ENCODE measurements around the gene RAP2A.

Gene RAP2A

DNA sequence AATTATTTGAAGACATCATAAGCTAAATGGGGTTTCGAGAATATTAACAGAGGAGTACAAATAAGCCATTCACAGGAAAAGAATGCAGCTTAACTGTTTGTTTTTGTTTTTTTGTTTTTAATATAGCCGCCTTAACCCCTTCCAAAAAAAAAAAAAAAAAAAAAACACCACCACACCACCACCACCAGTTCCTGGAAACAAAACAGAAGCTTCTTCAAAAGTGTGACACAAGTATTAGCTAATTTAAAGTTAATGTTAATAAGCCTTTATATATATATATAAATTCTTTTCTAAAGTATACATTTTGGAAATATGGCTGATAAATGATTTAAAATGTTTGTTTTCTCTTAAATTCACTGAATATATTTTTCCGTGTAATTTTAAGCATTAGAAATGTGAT lies 1.4 kb downstream of the RAP2A start:
- Mint-ChIP-seq H3K36me3 (ENCODE audit: low read depth) (no peaks in the 10 kb centered on the region), H3K27me3 (ENCODE audit: low read depth) (no peaks in the 10 kb centered on the region), H3K9me3 (no peaks in the 10 kb centered on the region), H3K27ac (peak overlapping the region; percentile 89 to 97 (median 97)), H3K4me3 (peak overlapping the region; percentile 96 to 98 (median 98)), H3K4me1 (peaks cover 28% of the 10 kb centered on the region)
- TF ChIP-seq CTCF (IDR thresholded peaks at IDR 0.05; ENCODE audit: unreplicated experiment in 3 of 3): no peak

- peak overlapping the region; percentile 45 to 56 (median 50) for H3K27ac Mint-ChIP-seq
- TF ChIP-seq CTCF (IDR thresholded peaks at IDR 0.05; ENCODE audit: unreplicated experiment in 3 of 3): no peak
- H3K4me3 Mint-ChIP-seq: peak overlapping the region; percentile 86 to 98 (median 96)
- no peaks in the 10 kb centered on the region for H3K9me3 Mint-ChIP-seq
- H3K27me3 Mint-ChIP-seq (ENCODE audit: low read depth): no peaks in the 10 kb centered on the region
- H3K4me1 Mint-ChIP-seq: peaks cover 27% of the 10 kb centered on the region
- no peaks in the 10 kb centered on the region for H3K36me3 Mint-ChIP-seq (ENCODE audit: low read depth)
Measured at GRCh38 chr13:97435794-97436193, 1.8 kb downstream of the RAP2A start.

- H3K27me3 Mint-ChIP-seq (ENCODE audit: low read depth): no peaks in the 10 kb centered on the region
- H3K4me1 Mint-ChIP-seq: peaks cover 18% of the 10 kb centered on the region
- peak overlapping the region; percentile 86 to 98 (median 96) for H3K4me3 Mint-ChIP-seq
- no peak overlapping the region for H3K27ac Mint-ChIP-seq
- H3K9me3 Mint-ChIP-seq: no peaks in the 10 kb centered on the region
- TF ChIP-seq CTCF (IDR thresholded peaks at IDR 0.05; ENCODE audit: unreplicated experiment in 3 of 3): no peak
- no peaks in the 10 kb centered on the region for H3K36me3 Mint-ChIP-seq (ENCODE audit: low read depth)
Measured at GRCh38 chr13:97436845-97437244, 2.9 kb downstream of the RAP2A start.

DNA sequence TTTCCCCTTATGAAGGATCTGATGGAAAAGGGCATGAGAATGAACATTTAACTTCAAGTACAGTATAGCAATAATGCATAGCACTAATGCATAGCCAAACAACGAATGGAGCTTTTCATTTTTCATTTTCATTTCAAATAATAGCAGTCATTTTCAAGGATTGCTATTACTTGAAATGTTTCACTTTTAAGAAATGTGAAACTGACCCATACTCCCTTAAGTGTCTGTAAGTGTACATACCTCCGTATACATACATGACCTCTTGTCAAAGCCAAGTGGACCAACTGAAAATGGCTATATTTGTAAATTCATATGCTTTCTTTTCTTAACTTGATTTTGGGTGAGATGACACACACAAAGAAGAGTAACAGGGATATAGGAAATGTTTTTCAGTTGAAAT lies 3.8 kb downstream of the RAP2A start:
- no peak for TF ChIP-seq CTCF (IDR thresholded peaks at IDR 0.05; ENCODE audit: unreplicated experiment in 3 of 3)
- Mint-ChIP-seq H3K27ac (no peak overlapping the region), H3K4me1 (peaks cover 16% of the 10 kb centered on the region), H3K9me3 (no peaks in the 10 kb centered on the region), H3K4me3 (no peak overlapping the region), H3K27me3 (ENCODE audit: low read depth) (no peaks in the 10 kb centered on the region), H3K36me3 (ENCODE audit: low read depth) (peaks cover 2% of the 10 kb centered on the region)

GRCh38 chr13:97438856-97439595 lies 5.1 kb downstream of the RAP2A start:
- Mint-ChIP-seq H3K9me3 (no peaks in the 10 kb centered on the region), H3K27me3 (ENCODE audit: low read depth) (no peaks in the 10 kb centered on the region), H3K4me1 (peaks cover 18% of the 10 kb centered on the region), H3K4me3 (no peak overlapping the region), H3K36me3 (ENCODE audit: low read depth) (peaks cover 4% of the 10 kb centered on the region), H3K27ac (no peak overlapping the region)
- TF ChIP-seq CTCF (IDR thresholded peaks at IDR 0.05; ENCODE audit: unreplicated experiment in 3 of 3): no peak

GRCh38 chr13:97440598-97441170 lies 6.7 kb downstream of the RAP2A start:
- Mint-ChIP-seq H3K9me3 (no peaks in the 10 kb centered on the region), H3K4me3 (no peak overlapping the region), H3K27me3 (ENCODE audit: low read depth) (no peaks in the 10 kb centered on the region), H3K4me1 (peaks cover 16% of the 10 kb centered on the region), H3K27ac (no peak overlapping the region), H3K36me3 (ENCODE audit: low read depth) (peaks cover 13% of the 10 kb centered on the region)
- no peak for TF ChIP-seq CTCF (IDR thresholded peaks at IDR 0.05; ENCODE audit: unreplicated experiment in 3 of 3)

Measured in nephron (organoid).